HCT116 (cell line): ENCODE measurements around the gene FBXL4. TPM values are rescaled to one million over a fixed set of nuclear protein-coding genes. Genes with fewer than 3 reads are reported as not detected.

Experiments
- ATAC-seq: fragments of 200-7000 bp; cut with Tn5 transposase; 2 replicates; pipeline ENCODE4 v1.9.1; 2020; ENCODE audit warnings: mild to moderate bottlenecking, moderate library complexity
- BruUV-seq: library from RNA; stranded (reverse); fragments of 400-500 nt; replicated peaks from 2 replicates; lab custom pipeline; 2021; lab: Mats Ljungman, UMichigan
- CTCF ChIA-PET: fragments of 300-600 bp; sonication (Branson Sonifier 250); formaldehyde crosslinking; loops from one replicate; lab custom pipeline; 2021; ENCODE audit warnings: antibody characterized with exemption; lab: Charles Lee
- POLR2A ChIA-PET: fragments of 300-600, 350-600 bp; sonication (Branson Sonifier 250); formaldehyde crosslinking; loops from one replicate; lab custom pipeline; 2021; ENCODE audit warnings: antibody characterized with exemption; lab: Charles Lee
- RAD21 ChIA-PET, 2 experiments: fragments of 300-600 bp; sonication (Branson Sonifier 250); formaldehyde crosslinking; loops; one replicate each; lab custom pipeline; 2023; ENCODE audit warnings: low total read pairs in 2 of 2; ENCODE audit not compliant: uncharacterized antibody in 2 of 2, unreplicated experiment in 2 of 2, low non-redundant PET in 1 of 2; lab: Charles Lee
- DNase-seq: peaks from one replicate; pipeline ENCODE4 v3.0.0-alpha.2; 2010; ENCODE audit warnings: low read depth, low spot score
- H2AFZ ChIP-seq: fragments of 200-600 bp; shearing (Covaris generic), sonication (generic); 2 replicates; pipeline ENCODE4 v1.6.1; 2017; ENCODE audit warnings: low read depth, mixed run types, mixed read lengths, antibody characterized with exemption, low read length; ENCODE audit not compliant: poor library complexity, severe bottlenecking
- H3K27ac ChIP-seq: 2 replicates; pipeline ENCODE4 v1.5.1; 2012; ENCODE audit warnings: low read depth, low read length
- H3K27me3 ChIP-seq: fragments of 200-600 bp; sonication (generic); 2 replicates; pipeline ENCODE4 v1.6.1; 2016; ENCODE audit warnings: mixed run types, low read length, mixed read lengths; ENCODE audit not compliant: insufficient read depth
- H3K36me3 ChIP-seq, 2 experiments: fragments of 200-500 bp in 1 of 2; fragments of 200-600 bp in 1 of 2; sonication (Bioruptor generic) in 1 of 2; sonication (generic) in 1 of 2; 2 replicates each; pipeline versions ENCODE4 v1.5.1 to v1.6.1; 2014 to 2016; ENCODE audit warnings: low read length in 2 of 2, inconsistent platforms in 1 of 2, mixed read lengths in 1 of 2, mixed run types in 1 of 2; ENCODE audit not compliant: insufficient read depth in 2 of 2, control insufficient read depth in 1 of 2
- H3K4me1 ChIP-seq, 2 experiments: fragments of 200-600 bp in 1 of 2; sonication (generic) in 1 of 2; 2 replicates each; pipeline versions ENCODE4 v1.5.1 to v1.6.1; 2012 to 2017; ENCODE audit warnings: low read length in 2 of 2, inconsistent platforms in 1 of 2, mild to moderate bottlenecking in 1 of 2, mixed read lengths in 1 of 2, mixed run types in 1 of 2, moderate library complexity in 1 of 2; ENCODE audit not compliant: insufficient read depth in 2 of 2, control insufficient read depth in 1 of 2
- H3K4me2 ChIP-seq: fragments of 200-600 bp; sonication (generic); 2 replicates; pipeline ENCODE4 v1.6.1; 2017; ENCODE audit warnings: mixed run types, low read length, mixed read lengths
- H3K4me3 ChIP-seq, 2 experiments: fragments of 200-600 bp in 1 of 2; sonication (generic) in 1 of 2; replicated peaks in 1 of 2; 2 replicates each; pipeline ENCODE4 v1.5.1; 2011 to 2016; ENCODE audit warnings: low read length in 2 of 2, control low read depth in 1 of 2, low read depth in 1 of 2, mild to moderate bottlenecking in 1 of 2, mixed read lengths in 1 of 2, mixed run types in 1 of 2
- H3K79me2 ChIP-seq: fragments of 200-600 bp; sonication (generic); 2 replicates; pipeline ENCODE4 v1.6.1; 2017; ENCODE audit warnings: mild to moderate bottlenecking, mixed run types, low read length, moderate library complexity, mixed read lengths; ENCODE audit not compliant: insufficient read depth
- H3K9ac ChIP-seq: fragments of 200-600 bp; sonication (generic); 2 replicates; pipeline ENCODE4 v1.6.1; 2016; ENCODE audit warnings: low read length, mixed read lengths
- H3K9me2 ChIP-seq: fragments of 200-600 bp; sonication (generic), shearing (Covaris generic); 2 replicates; pipeline ENCODE4 v1.6.1; 2017; ENCODE audit warnings: mixed run types, mild to moderate bottlenecking, moderate library complexity; ENCODE audit not compliant: insufficient read depth
- H3K9me3 ChIP-seq, 2 experiments: fragments of 200-500 bp in 1 of 2; fragments of 200-600 bp in 1 of 2; sonication (Bioruptor generic) in 1 of 2; sonication (generic) in 1 of 2; 2 replicates each; pipeline ENCODE4 v1.6.1; 2014 to 2017; ENCODE audit warnings: low read length in 2 of 2, mixed read lengths in 2 of 2, inconsistent platforms in 1 of 2, low read depth in 1 of 2, mild to moderate bottlenecking in 1 of 2, mixed run types in 1 of 2, moderate library complexity in 1 of 2; ENCODE audit not compliant: control insufficient read depth in 1 of 2, insufficient read depth in 1 of 2
- H4K20me1 ChIP-seq: fragments of 200-600 bp; sonication (generic), shearing (Covaris generic); 2 replicates; pipeline ENCODE4 v1.6.1; 2017; ENCODE audit warnings: mixed run types, mild to moderate bottlenecking, moderate library complexity; ENCODE audit not compliant: insufficient read depth
- CBX3 ChIP-seq: IDR thresholded peaks from 2 replicates; pipeline ENCODE4 v1.6.1; 2012; ENCODE audit warnings: low read depth
- CEBPB ChIP-seq: IDR thresholded peaks from 2 replicates; pipeline ENCODE4 v1.6.1; 2012; ENCODE audit warnings: low read depth
- EGR1 ChIP-seq: IDR thresholded peaks from 2 replicates; pipeline ENCODE4 v1.6.1; 2012; ENCODE audit warnings: low read depth
- ELF1 ChIP-seq: IDR thresholded peaks from 2 replicates; pipeline ENCODE4 v1.6.1; 2012; ENCODE audit warnings: low read depth, borderline replicate concordance
- EZH2 ChIP-seq: fragments of 200-600 bp; sonication (generic); IDR thresholded peaks from 2 replicates; pipeline ENCODE4 v1.6.1; 2017; ENCODE audit warnings: antibody characterized with exemption, mixed run types
- EZH2phosphoT487 ChIP-seq: fragments of 200-600 bp; IDR thresholded peaks from 2 replicates; pipeline ENCODE4 v1.6.1; 2018; ENCODE audit warnings: antibody characterized with exemption, borderline replicate concordance
- FOSL1 ChIP-seq: IDR thresholded peaks from 2 replicates; pipeline ENCODE4 v1.6.1; 2012; ENCODE audit warnings: low read depth
- JUND ChIP-seq: IDR thresholded peaks from 2 replicates; pipeline ENCODE4 v1.6.1; 2012
- MAX ChIP-seq: IDR thresholded peaks from 2 replicates; pipeline ENCODE4 v1.6.1; 2012
- POLR2A ChIP-seq: IDR thresholded peaks from 2 replicates; pipeline ENCODE4 v1.7.0; 2011; ENCODE audit warnings: borderline replicate concordance; ENCODE audit not compliant: insufficient read depth, insufficient read length; ENCODE audit errors: extremely low read depth
- POLR2AphosphoS5 ChIP-seq: IDR thresholded peaks from 2 replicates; pipeline ENCODE4 v1.6.1; 2011; ENCODE audit warnings: mild to moderate bottlenecking, low read depth, low read length, moderate library complexity
- SIN3A ChIP-seq: IDR thresholded peaks from 2 replicates; pipeline ENCODE4 v1.6.1; 2012; ENCODE audit warnings: low read depth
- SRF ChIP-seq: IDR thresholded peaks from 2 replicates; pipeline ENCODE4 v1.6.1; 2012; ENCODE audit warnings: low read depth
- TCF7L2 ChIP-seq: IDR thresholded peaks from 2 replicates; pipeline ENCODE4 v1.7.0; 2011; ENCODE audit warnings: borderline replicate concordance, inconsistent platforms; ENCODE audit not compliant: insufficient read depth, insufficient read length; ENCODE audit errors: extremely low read depth
- YY1 ChIP-seq: IDR thresholded peaks from 2 replicates; pipeline ENCODE4 v1.6.1; 2011; ENCODE audit warnings: low read length, low read depth, moderate library complexity, mild to moderate bottlenecking; ENCODE audit not compliant: insufficient replicate concordance; ENCODE audit errors: extremely low read depth
- ZNF274 ChIP-seq: fragments of 200-500 bp; sonication (Bioruptor generic); IDR thresholded peaks from 2 replicates; pipeline ENCODE4 v1.6.1; 2014; ENCODE audit warnings: mild to moderate bottlenecking, low read depth, low read length, inconsistent platforms
- intact Hi-C: fragments of 100-400 bp; cut with micrococcal nuclease; formaldehyde crosslinking; loops from 2 replicates; pipeline ENCODE4 v1.10.0; 2022
- total RNA-seq: library from RNA; stranded (reverse); gene quantifications from one replicate; pipeline ENCODE4 v1.2.1, GENCODE V29; 2021; ENCODE audit not compliant: unreplicated experiment
- TF ChIP-seq, protein P1 (sequence below), 3 experiments: fragments of 200-600 bp in 1 of 3; sonication (generic) in 1 of 3; IDR thresholded peaks in 2 of 3; conservative IDR thresholded peaks in 1 of 3; 2 replicates each; pipeline ENCODE4 v1.5.1; 2012 to 2017; ENCODE audit warnings: low read depth in 2 of 3, low read length in 2 of 3, antibody characterized with exemption in 1 of 3, borderline replicate concordance in 1 of 3, control low read depth in 1 of 3, mild to moderate bottlenecking in 1 of 3, mixed read lengths in 1 of 3, mixed run types in 1 of 3, moderate library complexity in 1 of 3; ENCODE audit not compliant: insufficient read depth in 1 of 3

Gene FBXL4
- total RNA-seq, 1 experiment from 2014 or later, result 15.7 TPM

- Histone ChIP-seq H2AFZ (no peak overlapping the region), H3K9me3 (no peaks in the 10 kb centered on the region)
- TF ChIP-seq EZH2 (no peak), TCF7L2 (no peak), SRF (no peak), JUND (no peak), POLR2AphosphoS5 (no peak), ELF1 (no peak), POLR2A (no peak), CEBPB (no peak), ZNF274 (no peak)
- TF ChIP-seq, all 23 proteins: peak for 0
- Histone ChIP-seq H3K27me3 (no peaks in the 10 kb centered on the region), H3K4me1 (no peaks in the 10 kb centered on the region), H3K4me2 (no peak overlapping the region), H3K9ac (no peak overlapping the region), H3K79me2 (peaks cover 6% of the 10 kb centered on the region; the same call in 1 of the 2 replicates), H3K9me2 (no peaks in the 10 kb centered on the region), H3K27ac (no peak overlapping the region), H3K4me3 (no peak overlapping the region), H3K36me3 (peaks cover 2 to 3% of the 10 kb centered on the region in 2 experiments; a peak in 1 of 4 replicates), H4K20me1 (no peaks in the 10 kb centered on the region; the same call in 1 of the 2 replicates)
- DNase-seq (no peak), ATAC-seq (no peak)
- CTCF ChIA-PET, result no interaction called here
- RAD21 ChIA-PET, result no interaction called here
- no TSS peak for BruUV-seq
- POLR2A ChIA-PET, result no interaction called here
- intact Hi-C loops, result no loop called here
Observed at GRCh38 chr6:98924647-98925046, 23.1 kb downstream of the FBXL4 start.

DNA sequence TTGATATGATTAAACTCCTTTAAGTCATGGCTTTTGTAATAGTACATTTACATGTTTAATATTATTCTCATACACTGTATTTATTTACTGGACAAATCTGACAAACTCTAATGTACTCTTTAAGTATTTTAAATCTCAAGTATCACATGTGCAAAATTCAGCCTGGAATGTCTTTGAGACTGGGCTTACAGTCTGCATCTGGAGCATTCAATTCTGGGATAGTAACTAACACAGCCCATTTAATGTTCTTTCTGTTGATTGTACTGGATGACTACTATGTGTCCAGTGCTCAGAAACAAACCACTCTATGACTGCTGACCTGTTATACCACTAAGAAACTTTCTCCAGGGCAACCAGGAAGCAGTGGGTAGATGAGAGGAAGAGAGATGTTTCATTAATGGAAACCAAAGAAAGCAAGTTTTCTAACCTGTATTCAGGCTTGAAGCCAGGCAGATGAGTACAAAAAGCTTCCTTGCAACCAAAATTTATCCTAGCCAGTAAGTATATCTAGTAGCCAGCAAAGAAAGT lies 26.8 kb downstream of the FBXL4 start:
- no TSS peak for BruUV-seq
- Histone ChIP-seq H3K9me3 (no peaks in the 10 kb centered on the region), H2AFZ (no peak overlapping the region), H3K4me3 (no peak overlapping the region), H3K4me2 (no peak overlapping the region), H3K9ac (no peak overlapping the region), H4K20me1 (no peaks in the 10 kb centered on the region), H3K36me3 (peaks cover 0 to 2% of the 10 kb centered on the region in 2 experiments; a peak in 1 of 4 replicates), H3K79me2 (0 out of 2 replicates have a peak, but pooled peaks cover 3% of the 10 kb centered on the region), H3K4me1 (no peaks in the 10 kb centered on the region), H3K9me2 (no peaks in the 10 kb centered on the region), H3K27ac (no peak overlapping the region), H3K27me3 (no peaks in the 10 kb centered on the region)
- intact Hi-C loops, result no loop called here
- DNase-seq (no peak), ATAC-seq (no peak)
- ChIA-PET RAD21 (no interaction called here), CTCF (no interaction called here), POLR2A (no interaction called here)
- TF ChIP-seq EZH2phosphoT487 (no peak), FOSL1 (no peak), SIN3A (no peak), POLR2AphosphoS5 (no peak), CEBPB (no peak), ELF1 (no peak), CBX3 (no peak), POLR2A (no peak), MAX (no peak), ZNF274 (no peak), YY1 (no peak), EZH2 (no peak), EGR1 (no peak)
- TF ChIP-seq, protein P1, sequence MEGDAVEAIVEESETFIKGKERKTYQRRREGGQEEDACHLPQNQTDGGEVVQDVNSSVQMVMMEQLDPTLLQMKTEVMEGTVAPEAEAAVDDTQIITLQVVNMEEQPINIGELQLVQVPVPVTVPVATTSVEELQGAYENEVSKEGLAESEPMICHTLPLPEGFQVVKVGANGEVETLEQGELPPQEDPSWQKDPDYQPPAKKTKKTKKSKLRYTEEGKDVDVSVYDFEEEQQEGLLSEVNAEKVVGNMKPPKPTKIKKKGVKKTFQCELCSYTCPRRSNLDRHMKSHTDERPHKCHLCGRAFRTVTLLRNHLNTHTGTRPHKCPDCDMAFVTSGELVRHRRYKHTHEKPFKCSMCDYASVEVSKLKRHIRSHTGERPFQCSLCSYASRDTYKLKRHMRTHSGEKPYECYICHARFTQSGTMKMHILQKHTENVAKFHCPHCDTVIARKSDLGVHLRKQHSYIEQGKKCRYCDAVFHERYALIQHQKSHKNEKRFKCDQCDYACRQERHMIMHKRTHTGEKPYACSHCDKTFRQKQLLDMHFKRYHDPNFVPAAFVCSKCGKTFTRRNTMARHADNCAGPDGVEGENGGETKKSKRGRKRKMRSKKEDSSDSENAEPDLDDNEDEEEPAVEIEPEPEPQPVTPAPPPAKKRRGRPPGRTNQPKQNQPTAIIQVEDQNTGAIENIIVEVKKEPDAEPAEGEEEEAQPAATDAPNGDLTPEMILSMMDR (IDR thresholded peaks at IDR 0.05 in 2 of 3, conservative IDR thresholded peaks at IDR 0.05 in 1 of 3; ENCODE audit: borderline replicate concordance in 1 of 3, insufficient read depth in 1 of 3, low read depth in 2 of 3, low read length in 2 of 3), result no peak
